CD8-positive, alpha-beta memory T cell (primary cell): ENCODE results near the gene MACF1. TPM values are rescaled to one million over a fixed set of nuclear protein-coding genes. Genes with fewer than 3 reads are reported as not detected.
A peak's percentile ranks its signal among the peaks of the same experiment; 100 is the strongest.

ENCODE experiments used
- CTCF ChIA-PET: fragments of 350-600 bp; sonication (Branson Sonifier 250); formaldehyde crosslinking; loops from one replicate; lab custom pipeline; 2021; ENCODE audit warnings: antibody characterized with exemption; lab: Charles Lee
- POLR2A ChIA-PET: fragments of 350-600 bp; sonication (Branson Sonifier 250); formaldehyde crosslinking; loops from one replicate; lab custom pipeline; 2021; ENCODE audit warnings: antibody characterized with exemption; lab: Charles Lee
- DNase-seq, 5 donors: peaks; one replicate each; pipeline versions ENCODE4 v3.0.0 to v3.0.0-alpha.2; 2020 to 2022; ENCODE audit warnings: mixed read lengths in 1 of 5
- H3K27ac ChIP-seq: one replicate; pipeline ENCODE4 v1.7.0; 2013; ENCODE audit warnings: low read depth, mild to moderate bottlenecking, low read length, moderate library complexity
- H3K27me3 ChIP-seq: 2 replicates; pipeline ENCODE4 v1.7.0; 2013; ENCODE audit warnings: low read length, mild to moderate bottlenecking; ENCODE audit not compliant: insufficient read depth, poor library complexity, severe bottlenecking
- H3K36me3 ChIP-seq: 2 replicates; pipeline ENCODE4 v1.7.0; 2013; ENCODE audit warnings: mild to moderate bottlenecking, low read length, moderate library complexity; ENCODE audit not compliant: insufficient read depth
- H3K4me1 ChIP-seq: 2 replicates; pipeline ENCODE4 v1.7.0; 2013; ENCODE audit warnings: mild to moderate bottlenecking, low read length, moderate library complexity; ENCODE audit not compliant: insufficient read depth
- H3K4me3 ChIP-seq: 2 replicates; pipeline ENCODE4 v1.7.0; 2013; ENCODE audit warnings: mild to moderate bottlenecking, low read length
- H3K9me3 ChIP-seq: 2 replicates; pipeline ENCODE4 v1.7.0; 2013; ENCODE audit warnings: mild to moderate bottlenecking, low read length
- H3K27ac Mint-ChIP-seq, 8 donors: one replicate each; pipeline ENCODE4 v1.8.0; 2020 to 2021; ENCODE audit warnings: mixed read lengths in 8 of 8, mild to moderate bottlenecking in 6 of 8, inconsistent platforms in 3 of 8, moderate library complexity in 3 of 8
- H3K27me3 Mint-ChIP-seq, 2 donors: one replicate each; pipeline ENCODE4 v1.8.0; 2020 to 2021; ENCODE audit warnings: mixed read lengths in 2 of 2, mild to moderate bottlenecking in 1 of 2, moderate library complexity in 1 of 2
- H3K36me3 Mint-ChIP-seq, 3 donors: one replicate each; pipeline ENCODE4 v1.8.0; 2020 to 2021; ENCODE audit warnings: mixed read lengths in 3 of 3, inconsistent platforms in 1 of 3, mild to moderate bottlenecking in 1 of 3
- H3K4me1 Mint-ChIP-seq, 3 donors: one replicate each; pipeline ENCODE4 v1.8.0; 2020 to 2021; ENCODE audit warnings: mixed read lengths in 3 of 3, inconsistent platforms in 1 of 3, mild to moderate bottlenecking in 1 of 3
- H3K4me3 Mint-ChIP-seq, 7 donors: one replicate each; pipeline ENCODE4 v1.8.0; 2020 to 2021; ENCODE audit warnings: mixed read lengths in 7 of 7, mild to moderate bottlenecking in 6 of 7, moderate library complexity in 4 of 7, inconsistent platforms in 2 of 7
- H3K9me3 Mint-ChIP-seq, 5 donors: one replicate each; pipeline ENCODE4 v1.8.0; 2020 to 2022; ENCODE audit warnings: mixed read lengths in 5 of 5, mild to moderate bottlenecking in 3 of 5, moderate library complexity in 2 of 5, inconsistent platforms in 1 of 5
- polyA plus RNA-seq: library from polyadenylated mRNA; unstranded; fragments of 300-500 nt; fragmentation: Illumina TruSeq; gene quantifications from one replicate; pipeline ENCODE4 v1.2.3, GENCODE V29; 2021
- total RNA-seq, 2 experiments: library from RNA; stranded (reverse); gene quantifications; one replicate each; pipeline ENCODE4 v1.2.3, GENCODE V29; 2021

MACF1 gene
- total and polyA plus RNA-seq, 3 experiments from 2014 or later = 87.6 to 154 (median 151) TPM

DNA sequence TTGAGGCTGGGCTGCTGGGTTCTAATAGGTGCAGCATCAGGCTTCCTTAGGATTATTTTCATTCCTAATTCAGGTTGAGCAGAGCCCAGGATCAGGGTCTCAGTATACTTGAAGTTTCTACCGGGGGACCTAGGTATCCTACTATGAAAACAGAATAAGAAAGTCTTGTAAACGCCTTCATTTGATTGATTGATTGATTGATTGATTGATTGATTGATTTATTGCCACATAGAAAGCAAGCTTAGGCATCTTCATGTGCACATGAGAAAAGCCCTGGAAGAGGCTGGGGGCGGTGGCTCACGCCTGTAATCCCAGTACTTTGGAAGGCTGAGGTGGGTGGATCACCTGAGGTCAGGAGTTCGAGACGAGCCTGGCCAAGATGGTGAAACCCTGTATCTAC lies 189.6 kb downstream of the MACF1 start:
- H3K36me3 ChIP-seq = peaks cover 8% of the 10 kb centered on the region
- POLR2A ChIA-PET = interaction anchor here (0.9 kb wide), 1 partner anchor 17 kb away, joined by 6 read pairs; no protein-coding TSS in a partner anchor

DNA sequence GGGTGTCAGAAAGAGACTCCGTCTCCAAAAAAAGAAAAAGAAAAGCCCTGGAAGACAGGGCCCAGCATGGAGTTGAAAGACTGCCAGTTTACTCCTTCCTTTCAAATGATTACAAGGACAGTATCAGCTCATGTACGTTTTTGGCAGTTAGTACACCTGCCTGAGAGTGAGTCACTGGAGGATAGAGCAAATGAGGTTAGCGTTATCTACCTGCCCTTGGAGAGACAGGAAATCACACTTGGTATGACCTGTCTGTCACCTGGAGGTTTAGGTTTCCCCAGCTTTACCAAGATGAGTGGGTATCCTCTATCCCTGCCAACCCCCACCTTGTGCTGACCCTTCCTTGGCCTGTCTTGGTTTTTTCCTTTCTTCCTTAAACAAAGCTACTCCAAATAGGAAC lies 190.1 kb downstream of the MACF1 start:
- Histone ChIP-seq H3K27me3 (no peaks in the 10 kb centered on the region), H3K36me3 (peaks cover 7% of the 10 kb centered on the region), H3K4me3 (no peak overlapping the region), H3K9me3 (no peaks in the 10 kb centered on the region), H3K27ac (no peak overlapping the region), H3K4me1 (peaks cover 40% of the 10 kb centered on the region)
- ChIA-PET POLR2A (interaction anchor here (0.9 kb wide), 1 partner anchor 16 kb away, joined by 6 read pairs; no protein-coding TSS in a partner anchor), CTCF (interaction anchor here (0.8 to 1.8 kb wide), 4 partner anchors 10 to 144 kb away, joined by 3 to 6 read pairs (median 3); no protein-coding TSS in a partner anchor)
- H3K4me1 Mint-ChIP-seq = peaks cover 82 to 93% (median 92%) of the 10 kb centered on the region in 3 donors
- H3K27ac Mint-ChIP-seq = peak overlapping the region in 7 of 8 donors; percentile 40 to 91 (median 56)
- H3K4me3 Mint-ChIP-seq = peak overlapping the region in 3 of 7 donors; percentile 12 to 36 (median 29)
- H3K27me3 Mint-ChIP-seq = no peaks in the 10 kb centered on the region
- DNase-seq = peak in 2 of 5 donors; percentile 17 to 46
- H3K36me3 Mint-ChIP-seq = peaks cover 5 to 50% (median 13%) of the 10 kb centered on the region in 3 donors
- H3K9me3 Mint-ChIP-seq = no peaks in the 10 kb centered on the region

More for the DNA sequence above, 189.6 kb downstream of the MACF1 start:
- no peaks in the 10 kb centered on the region for H3K9me3 ChIP-seq
- Mint-ChIP-seq H3K4me3 (peak overlapping the region in 3 of 7 donors; percentile 12 to 26 (median 13)), H3K36me3 (peaks cover 5 to 51% (median 13%) of the 10 kb centered on the region in 3 donors), H3K27me3 (no peaks in the 10 kb centered on the region), H3K27ac (peak overlapping the region in 7 of 8 donors; percentile 25 to 91 (median 71)), H3K9me3 (no peaks in the 10 kb centered on the region), H3K4me1 (peaks cover 80 to 89% (median 89%) of the 10 kb centered on the region in 3 donors)
- H3K27me3 ChIP-seq = no peaks in the 10 kb centered on the region
- H3K4me1 ChIP-seq = peaks cover 39% of the 10 kb centered on the region
- peak overlapping the region; percentile 18 for H3K27ac ChIP-seq
- CTCF ChIA-PET = interaction anchor here (0.8 to 1.8 kb wide), 4 partner anchors 11 to 145 kb away, joined by 3 to 6 read pairs (median 3); no protein-coding TSS in a partner anchor
- H3K4me3 ChIP-seq = no peak overlapping the region
- DNase-seq = no peak

- Mint-ChIP-seq H3K36me3 (peaks cover 5 to 45% (median 10%) of the 10 kb centered on the region in 3 donors), H3K9me3 (no peaks in the 10 kb centered on the region), H3K4me3 (no peak overlapping the region), H3K27me3 (no peaks in the 10 kb centered on the region), H3K4me1 (peaks cover 81 to 91% (median 90%) of the 10 kb centered on the region in 3 donors), H3K27ac (peak overlapping the region in 6 of 8 donors; percentile 21 to 76 (median 54))
- no peak overlapping the region for H3K4me3 ChIP-seq
- H3K36me3 ChIP-seq = no peaks in the 10 kb centered on the region
- no peak overlapping the region for H3K27ac ChIP-seq
- no peaks in the 10 kb centered on the region for H3K27me3 ChIP-seq
- no peak for DNase-seq
- ChIA-PET CTCF (interaction anchor here (1.3 to 1.8 kb wide), 2 partner anchors 15 to 143 kb away, joined by 3 to 6 read pairs; no protein-coding TSS in a partner anchor), POLR2A (no interaction called here)
- H3K4me1 ChIP-seq = peaks cover 40% of the 10 kb centered on the region
- H3K9me3 ChIP-seq = no peaks in the 10 kb centered on the region
These were observed 190.9 kb downstream of the MACF1 start for GRCh38 chr1:39395357-39395831.

GRCh38 chr1:39396671-39397070 lies 192.2 kb downstream of the MACF1 start:
- Histone ChIP-seq H3K9me3 (no peaks in the 10 kb centered on the region), H3K4me1 (peaks cover 40% of the 10 kb centered on the region), H3K27me3 (no peaks in the 10 kb centered on the region), H3K36me3 (no peaks in the 10 kb centered on the region), H3K27ac (no peak overlapping the region), H3K4me3 (no peak overlapping the region)
- peaks cover 4 to 40% (median 5%) of the 10 kb centered on the region in 3 donors for H3K36me3 Mint-ChIP-seq
- H3K4me3 Mint-ChIP-seq = no peak overlapping the region
- H3K4me1 Mint-ChIP-seq = peaks cover 74 to 83% (median 80%) of the 10 kb centered on the region in 3 donors
- no peaks in the 10 kb centered on the region for H3K9me3 Mint-ChIP-seq
- H3K27me3 Mint-ChIP-seq = no peaks in the 10 kb centered on the region
- CTCF ChIA-PET = no interaction called here
- POLR2A ChIA-PET = no interaction called here
- no peak for DNase-seq
- H3K27ac Mint-ChIP-seq = peak overlapping the region in 5 of 8 donors; percentile 38 to 72 (median 48)

GRCh38 chr1:39397487-39397886 lies 193.0 kb downstream of the MACF1 start:
- H3K27me3 ChIP-seq = no peaks in the 10 kb centered on the region
- peak overlapping the region in 2 of 8 donors; percentile 17 to 41 for H3K27ac Mint-ChIP-seq
- H3K9me3 Mint-ChIP-seq = no peaks in the 10 kb centered on the region
- H3K4me1 ChIP-seq = peaks cover 40% of the 10 kb centered on the region
- no peaks in the 10 kb centered on the region for H3K36me3 ChIP-seq
- POLR2A ChIA-PET = no interaction called here
- H3K27ac ChIP-seq = no peak overlapping the region
- H3K9me3 ChIP-seq = no peaks in the 10 kb centered on the region
- DNase-seq = no peak
- H3K36me3 Mint-ChIP-seq = peaks cover 0 to 37% (median 2%) of the 10 kb centered on the region in 3 donors
- CTCF ChIA-PET = interaction anchor here (2.4 to 4.5 kb wide), 2 partner anchors 10 to 12 kb away, joined by 7 to 23 read pairs; no protein-coding TSS in a partner anchor
- H3K4me1 Mint-ChIP-seq = peaks cover 71 to 76% (median 76%) of the 10 kb centered on the region in 3 donors
- peak overlapping the region in 2 of 7 donors; percentile 1 to 6 for H3K4me3 Mint-ChIP-seq
- no peak overlapping the region for H3K4me3 ChIP-seq
- no peaks in the 10 kb centered on the region for H3K27me3 Mint-ChIP-seq

DNA sequence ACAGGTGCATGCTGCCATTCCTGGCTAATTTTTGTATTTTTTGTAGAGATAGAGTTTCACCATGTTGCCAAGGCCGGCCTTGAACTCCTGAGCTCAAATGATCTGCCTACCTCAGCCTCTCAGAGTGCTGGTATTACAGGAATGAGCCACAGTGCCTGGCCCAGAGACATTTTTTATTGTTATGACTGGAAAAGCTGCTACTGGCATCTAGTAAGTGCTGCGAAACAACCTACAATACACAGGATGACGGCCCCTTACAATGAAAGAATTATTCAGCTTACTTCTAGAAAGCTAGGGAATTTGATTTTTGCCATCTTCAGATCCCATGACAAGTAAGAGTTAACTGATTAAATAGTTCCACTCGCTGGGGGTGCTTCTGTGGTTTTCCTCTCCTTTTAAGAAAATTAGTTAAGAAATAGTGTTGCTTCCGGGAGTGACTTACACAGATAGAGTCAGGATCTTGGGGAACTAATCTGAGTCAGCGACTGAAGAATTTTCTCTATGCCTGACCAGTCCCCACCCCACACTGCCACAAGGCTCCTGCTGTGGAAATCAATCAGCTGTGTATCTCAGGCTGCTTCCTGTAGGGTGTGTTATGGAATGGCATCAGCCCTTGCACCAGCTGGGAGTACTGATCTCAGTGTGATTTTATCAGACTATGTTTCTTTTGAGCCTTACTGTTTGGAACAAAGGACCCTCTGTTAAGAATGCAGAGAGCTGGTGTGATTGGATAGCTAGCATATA lies 194.0 kb downstream of the MACF1 start:
- Mint-ChIP-seq H3K4me3 (peak overlapping the region in 6 of 7 donors; percentile 36 to 75 (median 61)), H3K9me3 (no peaks in the 10 kb centered on the region), H3K4me1 (peaks cover 68 to 73% (median 72%) of the 10 kb centered on the region in 3 donors), H3K27me3 (peaks cover 0 to 1% of the 10 kb centered on the region in 2 donors), H3K36me3 (peaks cover 0 to 36% (median 6%) of the 10 kb centered on the region in 3 donors), H3K27ac (peak overlapping the region; percentile 18 to 73 (median 44))
- H3K36me3 ChIP-seq = no peaks in the 10 kb centered on the region
- no peaks in the 10 kb centered on the region for H3K9me3 ChIP-seq
- H3K27ac ChIP-seq = no peak overlapping the region
- no peak for DNase-seq
- H3K4me3 ChIP-seq = no peak overlapping the region
- POLR2A ChIA-PET = interaction anchor here (0.6 kb wide), 1 partner anchor 14 kb away, joined by 4 read pairs; no protein-coding TSS in a partner anchor
- peaks cover 40% of the 10 kb centered on the region for H3K4me1 ChIP-seq
- H3K27me3 ChIP-seq = no peaks in the 10 kb centered on the region
- CTCF ChIA-PET = interaction anchor here (1.3 to 4.5 kb wide), 3 partner anchors 11 to 140 kb away, joined by 3 to 23 read pairs (median 7); no protein-coding TSS in a partner anchor

GRCh38 chr1:39401106-39401505 lies 196.6 kb downstream of the MACF1 start:
- H3K27ac Mint-ChIP-seq = no peak overlapping the region
- Histone ChIP-seq H3K9me3 (no peaks in the 10 kb centered on the region), H3K27me3 (no peaks in the 10 kb centered on the region), H3K36me3 (no peaks in the 10 kb centered on the region), H3K4me1 (peaks cover 18% of the 10 kb centered on the region), H3K27ac (no peak overlapping the region), H3K4me3 (no peak overlapping the region)
- peaks cover 0 to 32% (median 11%) of the 10 kb centered on the region in 3 donors for H3K36me3 Mint-ChIP-seq
- no peak for DNase-seq
- H3K4me1 Mint-ChIP-seq = peaks cover 56 to 64% (median 62%) of the 10 kb centered on the region in 3 donors
- ChIA-PET CTCF (interaction anchor here (4.5 kb wide), 1 partner anchor 9 kb away, joined by 23 read pairs; no protein-coding TSS in a partner anchor), POLR2A (no interaction called here)
- peaks cover 0 to 1% of the 10 kb centered on the region in 2 donors for H3K27me3 Mint-ChIP-seq
- H3K9me3 Mint-ChIP-seq = no peaks in the 10 kb centered on the region
- H3K4me3 Mint-ChIP-seq = no peak overlapping the region
